ENCODE data around the gene TSHZ1.

TSHZ1 gene

DNA sequence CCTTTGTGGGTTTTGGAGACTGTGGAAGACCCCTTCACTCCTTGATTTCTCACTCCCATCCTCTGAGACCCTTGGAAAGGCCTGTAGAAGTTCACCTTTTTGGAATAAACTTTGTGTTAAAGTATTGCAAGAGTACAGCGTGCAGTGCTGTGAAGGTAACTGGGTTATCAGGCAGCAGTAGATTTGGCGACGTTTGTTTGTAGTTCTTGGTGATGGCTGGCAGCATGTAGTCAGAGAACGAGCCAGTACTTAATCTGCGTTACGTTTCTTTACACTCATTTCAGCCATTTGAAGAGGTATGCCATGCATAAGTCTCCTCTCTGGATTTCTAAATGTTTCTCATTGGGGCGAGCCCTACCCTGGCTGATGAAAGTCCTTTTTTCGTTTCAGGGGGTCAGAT, 64.6 kb downstream of the TSHZ1 start:
- no peak for DNase-seq (ENCODE audit: low spot score)

DNA sequence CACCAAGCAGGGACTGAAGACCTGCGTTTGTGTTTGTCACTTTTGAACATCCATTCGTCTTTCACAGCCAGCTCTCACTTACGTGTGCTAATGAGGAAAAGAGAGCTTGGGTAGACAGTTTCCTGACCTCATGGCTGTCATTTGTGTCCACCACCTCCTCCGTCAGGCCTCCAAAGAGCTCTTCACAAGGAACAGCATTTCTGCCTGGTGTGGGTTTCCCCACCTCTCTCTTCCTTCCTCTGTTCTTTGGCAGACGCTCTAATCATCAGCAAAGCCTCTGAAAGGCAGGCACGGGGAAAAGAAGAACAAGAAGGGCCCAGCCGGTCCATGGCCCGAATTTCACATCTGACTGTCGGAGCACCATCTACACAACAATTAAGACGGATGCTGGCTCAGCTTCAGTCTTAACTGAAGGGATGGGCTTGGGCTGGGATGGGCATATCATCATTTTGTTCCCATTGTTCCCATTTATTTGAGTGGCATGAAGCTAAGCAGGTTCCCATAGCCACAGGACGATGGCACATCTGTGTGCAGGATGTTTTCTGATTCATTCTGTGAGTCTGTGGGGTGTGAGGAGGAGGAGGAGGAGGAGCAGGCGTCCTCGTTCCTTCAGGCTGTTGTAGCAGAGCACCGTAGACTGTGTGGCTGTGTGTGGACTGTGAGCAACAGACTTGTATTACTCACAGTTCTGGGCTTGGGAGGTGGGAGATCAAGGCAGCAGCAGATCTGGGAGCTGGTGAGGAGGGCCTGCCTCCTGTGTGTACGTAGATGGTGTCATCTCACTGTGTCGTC, 66.4 kb downstream of the TSHZ1 start:
- peak; percentile 4 for DNase-seq (ENCODE audit: low spot score)

DNA sequence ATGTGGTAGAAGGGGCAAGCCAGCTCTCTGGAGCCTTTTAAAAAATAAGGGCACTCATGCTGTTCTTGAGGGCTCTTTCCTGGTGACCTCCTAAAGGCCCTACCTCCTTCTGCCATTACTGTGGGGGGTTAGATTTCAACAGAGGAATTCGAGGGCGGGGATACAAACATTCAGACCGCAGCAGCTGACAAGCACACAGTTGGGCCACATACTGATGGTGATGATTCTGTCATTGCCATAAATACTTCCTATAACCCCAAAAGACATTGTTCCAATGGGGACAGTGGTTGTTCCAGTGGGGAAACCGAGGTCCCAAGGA, 67.0 kb downstream of the TSHZ1 start:
- DNase-seq (ENCODE audit: low spot score) = no peak

DNA sequence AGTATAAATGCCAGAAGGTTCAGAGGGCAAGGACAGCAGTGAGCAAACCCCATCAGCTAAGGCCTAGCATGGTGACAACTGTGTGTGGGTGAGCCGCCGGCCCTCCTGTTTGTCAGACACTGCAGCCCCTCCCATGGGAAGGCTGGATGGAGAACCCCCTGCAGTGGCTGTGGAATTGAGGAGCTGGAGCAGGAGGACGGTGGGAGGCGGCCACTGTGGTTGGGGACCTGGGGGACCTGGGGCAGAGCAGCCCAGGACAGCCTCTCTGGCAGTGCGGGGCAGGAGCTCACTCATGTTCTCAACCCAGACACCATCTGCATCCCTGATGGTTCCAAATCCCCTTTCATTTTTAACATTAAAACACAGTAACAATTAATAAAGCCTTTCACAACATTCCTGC, 68.8 kb downstream of the TSHZ1 start:
- no peak for DNase-seq (ENCODE audit: low spot score)

DNA sequence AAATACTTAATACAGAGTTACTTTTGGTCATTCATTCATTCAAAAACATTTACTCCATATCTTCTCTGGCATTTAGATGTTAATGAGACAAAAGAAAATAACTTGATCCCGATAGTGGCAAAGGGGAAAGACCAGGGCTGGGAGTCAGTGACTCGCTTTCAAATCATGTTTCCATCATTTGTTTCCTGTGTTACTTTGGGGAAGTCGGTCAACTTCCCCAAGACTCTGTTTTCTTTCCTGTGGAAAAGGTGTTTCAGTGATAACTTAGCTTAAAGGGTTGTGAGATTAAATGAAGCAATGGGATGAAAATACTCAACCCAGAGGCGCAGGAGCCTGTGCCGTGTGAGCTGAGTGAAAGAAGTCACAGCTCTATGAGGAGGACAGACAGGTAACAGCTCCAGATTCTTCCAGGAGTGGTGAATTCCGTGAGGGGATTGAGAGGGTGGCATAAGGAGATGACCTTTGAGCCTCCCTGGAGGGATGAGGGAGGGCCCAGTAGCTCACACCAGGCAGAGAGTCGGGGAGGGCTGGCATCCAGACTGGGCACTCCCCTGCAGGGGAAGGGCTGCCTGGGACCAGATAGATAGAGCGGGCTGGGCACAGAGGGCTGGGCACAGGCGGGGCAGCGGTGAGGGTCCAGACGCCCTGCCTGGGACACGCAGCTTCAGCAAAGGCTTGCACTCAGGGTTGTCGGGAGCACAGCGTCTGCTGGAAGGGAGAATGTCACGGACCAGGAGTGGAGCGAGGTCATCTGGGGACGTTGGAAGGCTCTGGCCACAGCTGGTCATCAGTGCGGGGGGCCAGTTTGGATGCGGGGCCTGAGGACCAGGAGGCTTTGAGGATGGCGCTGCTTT, 70.1 kb downstream of the TSHZ1 start:
- DNase-seq (ENCODE audit: low spot score) = peak; percentile 48

DNA sequence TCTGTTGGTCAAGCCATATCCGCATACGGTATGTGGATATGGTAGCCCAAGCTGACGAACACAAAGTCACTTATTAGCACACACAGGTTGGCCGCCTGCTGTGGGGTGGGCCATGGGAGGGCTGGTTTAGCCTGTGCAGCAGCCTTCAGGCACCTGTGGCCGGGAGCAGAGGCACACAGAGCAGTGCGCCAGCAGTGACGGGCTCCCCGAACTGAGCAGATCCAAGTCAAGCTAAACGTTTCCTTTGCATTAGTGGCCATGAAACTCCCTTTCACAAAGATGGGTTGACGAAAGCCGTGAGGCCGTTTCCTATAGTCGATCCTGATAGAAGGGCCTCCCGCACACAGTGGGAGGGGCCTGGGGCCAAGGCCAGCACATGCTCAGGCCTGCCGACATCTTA, 72.1 kb downstream of the TSHZ1 start:
- no peak for DNase-seq (ENCODE audit: low spot score)

DNA sequence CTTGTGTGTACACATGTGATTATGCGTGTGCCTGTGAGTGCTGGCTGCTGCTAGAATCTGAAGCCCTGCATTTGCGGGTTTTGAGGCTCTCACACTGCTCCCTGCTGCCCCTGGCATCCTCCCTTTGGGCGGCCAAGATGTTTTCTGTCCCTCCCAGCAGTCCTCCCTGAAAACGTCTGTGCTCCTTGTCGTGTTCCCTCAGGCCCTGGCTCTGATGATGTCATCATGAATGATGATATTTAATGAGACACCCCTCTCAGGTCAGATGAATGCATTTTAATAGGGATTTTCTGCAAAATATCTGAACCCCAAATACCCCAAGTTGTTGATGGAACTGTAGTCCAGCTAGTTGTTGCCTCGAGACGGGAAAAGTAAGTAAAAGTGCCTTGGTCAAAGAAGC, 73.1 kb downstream of the TSHZ1 start:
- no peak for DNase-seq (ENCODE audit: low spot score)

DNA sequence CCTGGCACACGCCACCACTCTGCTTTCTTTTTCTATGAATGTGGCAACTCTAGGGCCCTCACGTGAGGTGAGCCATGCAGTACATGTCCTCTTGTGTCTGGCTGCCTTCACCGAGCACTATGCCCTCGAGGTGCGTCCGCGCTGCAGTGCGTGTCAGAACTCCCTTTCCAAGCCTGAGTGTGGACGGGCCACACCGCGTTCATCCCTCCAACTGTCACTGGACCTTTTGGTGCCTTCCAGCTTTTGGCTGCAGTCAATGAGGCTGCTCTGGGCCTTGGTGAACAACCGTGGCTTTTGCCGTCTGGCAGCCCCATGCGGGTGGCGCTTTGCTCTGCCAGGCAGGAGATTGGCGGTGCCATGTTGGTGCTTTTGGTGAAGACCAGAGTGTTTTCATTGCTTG, 74.0 kb downstream of the TSHZ1 start:
- no peak for DNase-seq (ENCODE audit: low spot score)

DNA sequence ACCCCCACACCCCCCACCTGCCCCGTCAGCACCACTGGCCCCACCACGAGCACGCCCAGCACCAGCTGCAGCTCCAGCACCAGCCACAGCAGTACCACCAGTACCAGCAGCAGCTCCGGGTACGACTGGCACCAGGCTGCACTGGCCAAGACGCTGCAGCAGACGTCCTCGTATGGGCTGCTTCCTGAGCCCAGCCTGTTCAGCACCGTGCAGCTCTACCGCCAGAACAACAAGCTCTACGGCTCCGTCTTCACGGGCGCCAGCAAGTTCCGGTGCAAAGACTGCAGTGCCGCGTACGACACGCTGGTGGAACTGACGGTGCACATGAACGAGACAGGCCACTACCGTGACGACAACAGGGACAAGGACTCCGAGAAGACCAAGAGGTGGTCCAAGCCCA, 75.3 kb downstream of the TSHZ1 start:
- DNase-seq (ENCODE audit: low spot score) = no peak

DNA sequence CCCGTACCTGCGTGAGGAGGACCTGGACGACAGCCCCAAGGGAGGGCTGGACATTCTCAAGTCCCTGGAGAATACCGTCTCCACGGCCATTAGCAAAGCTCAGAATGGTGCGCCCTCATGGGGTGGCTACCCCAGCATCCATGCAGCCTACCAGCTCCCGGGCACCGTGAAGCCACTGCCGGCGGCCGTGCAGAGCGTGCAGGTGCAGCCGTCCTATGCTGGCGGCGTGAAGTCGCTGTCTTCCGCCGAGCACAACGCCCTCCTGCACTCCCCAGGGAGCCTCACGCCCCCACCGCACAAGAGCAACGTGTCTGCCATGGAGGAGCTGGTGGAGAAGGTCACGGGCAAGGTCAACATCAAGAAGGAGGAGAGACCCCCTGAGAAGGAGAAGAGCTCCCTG, 76.4 kb downstream of the TSHZ1 start:
- no peak for DNase-seq (ENCODE audit: low spot score)

DNA sequence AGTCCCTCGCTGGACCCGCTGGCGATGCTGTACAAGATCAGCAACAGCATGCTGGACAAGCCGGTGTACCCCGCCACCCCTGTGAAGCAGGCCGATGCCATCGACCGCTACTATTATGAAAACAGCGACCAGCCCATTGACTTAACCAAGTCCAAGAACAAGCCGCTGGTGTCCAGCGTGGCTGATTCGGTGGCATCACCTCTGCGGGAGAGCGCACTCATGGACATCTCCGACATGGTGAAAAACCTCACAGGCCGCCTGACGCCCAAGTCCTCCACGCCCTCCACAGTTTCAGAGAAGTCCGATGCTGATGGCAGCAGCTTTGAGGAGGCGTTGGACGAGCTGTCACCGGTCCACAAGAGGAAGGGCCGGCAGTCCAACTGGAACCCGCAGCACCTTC, 77.1 kb downstream of the TSHZ1 start:
- DNase-seq (ENCODE audit: low spot score) = no peak

DNA sequence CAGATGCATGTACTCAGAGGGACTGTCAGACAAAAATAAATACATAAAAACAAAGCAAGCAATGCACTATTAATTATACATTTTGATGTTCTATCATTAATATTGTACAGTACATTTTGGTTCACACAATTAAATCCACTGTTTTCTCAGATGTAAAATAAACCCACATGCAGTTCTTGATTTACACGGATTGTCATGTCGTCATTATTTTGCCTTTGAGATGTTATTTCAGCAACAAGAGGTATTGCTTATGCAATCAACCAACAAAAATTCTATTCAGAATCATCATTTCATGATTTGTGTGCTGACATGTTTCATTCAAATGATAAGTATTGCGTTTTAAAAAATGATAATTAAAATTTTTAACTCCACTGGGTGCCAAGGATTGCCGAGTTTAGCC, 79.2 kb downstream of the TSHZ1 start:
- no peak for DNase-seq (ENCODE audit: low spot score)

DNA sequence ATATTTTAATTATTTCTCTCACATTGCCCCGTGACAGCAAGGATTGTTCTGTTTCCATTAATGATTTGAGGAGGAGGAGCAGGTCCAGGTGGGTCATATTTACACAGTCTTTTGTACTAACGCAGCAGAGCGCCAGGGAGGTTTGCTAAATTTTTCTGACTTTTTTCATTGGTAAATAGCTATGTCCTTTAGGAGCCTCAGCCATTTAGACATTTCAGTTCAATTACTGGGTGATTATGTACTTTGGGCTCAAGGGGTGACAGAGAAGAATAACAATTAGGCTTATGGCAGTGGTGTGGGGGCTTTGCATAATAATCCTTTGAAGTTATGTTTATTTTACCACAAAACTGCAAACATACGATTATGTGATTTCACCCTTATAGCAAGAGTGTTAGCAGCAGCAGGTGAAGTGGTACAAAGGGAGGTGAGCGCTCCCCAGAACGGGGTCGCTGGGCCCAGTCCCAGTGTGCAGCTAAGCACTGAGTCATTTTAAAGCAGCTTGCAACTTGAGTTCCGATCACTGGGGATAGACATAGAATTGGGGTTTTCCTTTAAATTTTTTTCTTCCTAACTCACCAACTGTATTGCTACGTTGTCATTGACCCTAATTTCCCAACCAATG, 80.3 kb downstream of the TSHZ1 start:
- DNase-seq (ENCODE audit: low spot score) = no peak

DNA sequence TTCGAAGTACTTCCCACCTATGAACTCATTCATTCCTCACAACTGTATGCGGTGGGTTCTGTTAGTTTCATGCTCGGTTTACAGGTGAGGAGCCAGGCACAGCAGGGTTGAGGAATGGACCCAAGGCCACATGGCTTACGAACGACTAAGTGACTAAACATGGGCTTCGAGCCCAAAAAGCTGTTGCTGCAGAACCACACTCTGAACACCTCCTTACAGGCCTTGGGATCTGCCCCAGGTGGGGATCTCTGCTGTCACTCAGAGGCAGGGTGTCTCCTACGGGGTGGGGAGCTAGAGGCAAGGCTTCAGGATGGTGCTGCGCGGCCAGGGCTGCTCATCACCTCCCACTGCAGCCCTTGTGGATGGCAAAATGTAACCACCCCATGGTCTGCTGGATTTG, 80.9 kb downstream of the TSHZ1 start:
- no peak for DNase-seq (ENCODE audit: low spot score)

DNA sequence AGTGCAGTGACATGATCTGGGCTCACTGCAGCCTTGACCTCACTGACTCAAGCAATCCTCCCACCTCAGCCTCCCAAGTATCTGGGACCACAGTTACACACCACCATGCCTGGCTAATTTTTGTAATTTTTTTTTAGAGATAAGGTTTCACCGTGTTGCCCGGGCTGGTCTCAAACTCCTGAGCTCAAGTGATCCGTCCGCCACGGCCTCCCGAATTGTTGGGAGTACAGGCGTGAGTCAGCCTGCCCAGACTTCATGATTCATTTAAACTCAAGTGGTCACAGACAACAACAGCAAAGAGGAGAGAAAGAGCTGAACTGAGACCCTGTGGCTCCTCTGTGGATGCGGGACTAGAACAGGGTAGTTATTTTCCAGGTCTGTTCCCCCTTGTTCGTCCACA, 83.0 kb downstream of the TSHZ1 start:
- DNase-seq (ENCODE audit: low spot score) = peak; percentile 30

DNA sequence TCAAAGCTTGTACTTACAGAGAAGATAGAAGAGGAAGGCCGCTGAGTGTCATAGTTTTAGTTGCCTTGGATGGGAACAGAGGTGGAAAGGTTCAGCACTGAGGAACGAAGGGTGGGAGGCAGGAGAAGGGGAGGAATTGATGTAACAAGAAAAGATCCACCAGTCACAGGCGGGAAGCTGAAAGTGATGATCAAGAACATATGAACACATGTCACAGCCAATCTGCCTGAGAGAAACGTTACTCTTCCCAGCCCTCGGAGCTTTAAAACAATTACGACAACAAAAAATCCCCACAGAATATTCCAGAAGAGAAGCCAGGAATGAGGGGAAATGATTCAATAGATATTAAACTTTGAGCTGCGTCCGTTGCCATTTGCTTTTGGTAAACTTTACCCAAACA, 87.1 kb downstream of the TSHZ1 start:
- DNase-seq (ENCODE audit: low spot score) = no peak

DNA sequence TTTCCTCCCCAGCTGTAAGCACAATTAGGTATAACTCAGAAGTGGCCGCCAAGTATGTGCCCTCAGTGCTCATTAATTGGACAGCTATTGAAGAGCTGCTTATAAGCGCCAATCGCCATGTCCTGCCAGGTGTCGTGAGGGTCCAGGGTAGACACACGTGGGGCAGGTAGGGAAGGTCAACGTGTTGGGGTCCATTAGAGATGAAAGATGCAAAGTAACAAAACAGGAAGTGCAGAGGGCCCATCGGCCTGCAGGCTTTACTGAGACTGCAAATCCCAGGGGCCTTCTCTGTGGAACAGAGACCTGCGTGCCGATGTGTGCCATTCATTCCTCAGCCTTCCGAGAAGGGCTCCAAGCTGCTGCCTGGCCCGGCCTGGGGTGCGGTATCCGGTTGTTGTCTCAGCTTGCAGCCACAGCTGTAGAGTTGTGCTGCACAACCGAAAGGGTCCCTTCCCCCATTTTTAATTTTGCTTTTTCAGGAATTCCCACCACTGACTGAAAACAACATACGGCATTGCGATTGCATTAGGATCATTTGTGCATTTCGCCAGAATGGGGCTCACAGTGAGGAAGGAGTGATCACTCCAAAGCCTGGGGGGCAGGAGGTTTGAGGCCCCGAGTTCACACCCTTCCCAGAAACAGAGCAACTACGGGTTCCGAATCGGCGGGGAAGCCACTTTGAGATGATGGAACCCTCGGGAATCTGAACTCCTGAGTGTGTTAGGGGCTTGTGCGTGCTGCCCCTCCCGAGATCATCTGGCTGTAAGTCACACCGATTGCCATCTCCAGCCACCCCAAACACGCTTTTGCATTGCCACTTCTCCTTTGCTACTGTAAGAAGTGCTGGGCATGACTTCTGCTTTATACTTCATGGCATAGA, 94.3 kb downstream of the TSHZ1 start:
- no peak for DNase-seq (ENCODE audit: low spot score)

DNA sequence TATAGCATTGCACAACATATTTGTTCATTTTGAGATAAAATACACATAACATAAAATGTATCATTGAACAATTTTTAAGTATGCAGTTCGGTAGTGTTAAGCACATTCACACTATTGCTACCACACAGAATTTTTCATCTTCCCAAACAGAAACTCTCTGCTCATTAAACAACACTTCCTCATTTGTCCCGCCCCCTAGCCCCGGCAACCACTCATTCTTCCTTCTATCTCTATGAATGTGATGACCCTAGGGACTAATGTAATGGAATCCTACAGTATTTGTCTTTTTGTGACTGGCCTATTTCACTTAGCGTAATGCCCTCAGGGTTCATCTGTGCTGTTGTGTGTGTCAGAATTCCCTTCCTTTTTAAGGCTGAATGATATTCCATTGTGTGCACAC, 95.4 kb downstream of the TSHZ1 start:
- no peak for DNase-seq (ENCODE audit: low spot score)

DNA sequence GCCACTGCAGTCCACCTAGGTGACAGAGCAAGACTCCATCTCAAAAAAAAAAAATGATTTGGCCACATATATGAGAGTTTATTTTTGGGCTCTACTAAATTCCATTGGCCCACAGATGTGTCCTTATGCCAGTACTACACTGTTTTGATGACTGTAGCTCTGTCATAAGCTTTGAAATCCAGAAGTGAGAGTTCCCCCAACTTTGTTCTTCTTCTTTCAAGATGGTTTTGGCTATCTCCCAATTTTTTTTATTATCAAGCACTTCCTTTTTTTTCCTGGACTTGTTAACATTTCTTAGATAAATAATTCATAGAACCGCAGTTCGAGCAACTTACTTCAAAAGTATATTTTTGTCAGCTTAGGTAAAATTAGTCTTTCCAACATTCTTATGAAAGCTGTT, 96.9 kb downstream of the TSHZ1 start:
- no peak for DNase-seq (ENCODE audit: low spot score)

DNA sequence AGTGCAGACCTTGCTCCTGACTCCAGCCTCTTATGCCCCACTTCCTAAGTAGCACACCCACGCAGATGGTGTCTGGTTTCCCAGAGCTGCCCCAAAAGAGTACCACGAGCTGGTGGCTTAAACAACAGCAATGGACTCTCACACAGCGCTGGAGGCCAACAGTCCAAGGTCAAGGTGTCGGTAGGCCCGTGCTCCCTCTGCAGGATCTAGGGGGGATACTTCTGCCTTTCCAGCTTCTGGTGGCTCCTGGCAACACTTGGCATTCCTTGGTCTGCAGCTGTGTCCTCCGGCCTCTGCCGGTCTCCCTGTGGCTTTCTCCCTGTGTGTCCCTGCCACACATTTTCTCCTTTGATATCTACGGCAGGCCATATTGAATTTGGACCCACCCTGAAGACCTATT, 99.0 kb downstream of the TSHZ1 start:
- no peak for DNase-seq (ENCODE audit: low spot score)

DNA sequence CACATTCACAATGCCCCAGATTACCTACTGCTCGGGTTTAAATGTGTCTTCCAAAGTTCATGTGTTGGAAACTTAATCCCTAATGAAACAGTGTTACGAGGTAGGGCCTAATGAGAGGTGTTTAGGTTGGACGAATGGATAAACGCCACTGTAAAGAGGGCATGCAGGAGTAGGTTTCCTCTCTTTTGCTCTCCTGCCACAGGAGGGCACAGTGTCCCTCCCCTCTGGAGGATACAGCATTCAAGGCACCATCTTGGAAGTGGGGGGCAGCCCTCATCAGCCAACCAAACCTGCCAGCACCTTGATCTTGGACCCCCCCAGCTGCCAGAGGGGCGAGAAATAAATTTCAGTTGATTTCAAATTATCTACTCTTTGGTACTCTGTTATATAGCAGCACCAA, 103.5 kb downstream of the TSHZ1 start:
- DNase-seq (ENCODE audit: low spot score) = peak; percentile 8

DNA sequence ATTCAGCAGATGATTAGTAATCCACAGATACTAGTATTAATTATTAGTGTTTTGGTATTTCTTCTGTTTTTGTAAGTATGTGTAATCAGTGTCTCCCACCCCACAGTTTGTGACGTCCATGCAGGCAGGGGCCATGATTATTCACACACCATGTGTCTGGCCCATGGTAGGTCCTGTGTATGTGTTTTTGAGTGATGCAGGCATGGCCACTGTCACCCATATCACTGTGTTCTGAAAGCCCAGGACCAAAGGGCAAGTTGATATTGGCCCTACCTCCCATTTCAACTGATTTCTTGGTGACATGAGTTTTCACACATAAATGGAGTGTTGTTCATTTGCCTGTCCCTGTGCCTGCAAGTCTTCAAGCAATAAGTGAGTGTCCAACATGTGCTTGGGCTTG, 104.0 kb downstream of the TSHZ1 start:
- no peak for DNase-seq (ENCODE audit: low spot score)
